Transverse colon (tissue), 4 donors: ENCODE results near the gene FAM118B. TPM values are rescaled to one million over a fixed set of nuclear protein-coding genes. Genes with fewer than 3 reads are reported as not detected.

Experiments used
- DNase-seq: peaks from one replicate; pipeline ENCODE4 v3.0.0-alpha.2; 2019
- H3K27ac ChIP-seq, 4 donors: fragments of 200-600 bp; sonication (generic); 2 replicates each; pipeline ENCODE4 v1.5.1; 2016 to 2018; ENCODE audit warnings: inconsistent platforms in 4 of 4
- H3K27me3 ChIP-seq: fragments of 200-600 bp; sonication (generic); 2 replicates; pipeline ENCODE4 v1.5.1; 2017; ENCODE audit warnings: inconsistent platforms
- H3K36me3 ChIP-seq, 4 donors: fragments of 200-600 bp; sonication (generic); 2 replicates each; pipeline ENCODE4 v1.5.1; 2017 to 2019; ENCODE audit warnings: inconsistent platforms in 4 of 4
- H3K4me1 ChIP-seq, 4 donors: fragments of 200-600 bp; sonication (generic); 2 replicates each; pipeline ENCODE4 v1.5.1; 2017 to 2020; ENCODE audit warnings: inconsistent platforms in 4 of 4
- H3K4me3 ChIP-seq, 4 donors: fragments of 200-600 bp; sonication (generic); 1 replicate in 1 of 4; 2 replicates in 3 of 4; pipeline versions ENCODE4 v1.5.1 to v1.6.1; 2017 to 2019; ENCODE audit warnings: inconsistent platforms in 4 of 4
- H3K9me3 ChIP-seq, 2 donors: fragments of 200-600 bp; sonication (generic); 2 replicates each; pipeline ENCODE4 v1.5.1; 2017 to 2019; ENCODE audit warnings: inconsistent platforms in 2 of 2
- EP300 ChIP-seq: sonication (generic); formaldehyde crosslinking; IDR thresholded peaks from one replicate; pipeline ENCODE4 v1.6.1; 2017; ENCODE audit warnings: antibody characterized with exemption, low read depth
- POLR2A ChIP-seq: fragments of 450-650 bp; IDR thresholded peaks from one replicate; pipeline ENCODE4 v1.6.1; 2016; ENCODE audit warnings: antibody characterized with exemption, mild to moderate bottlenecking, moderate library complexity
- POLR2AphosphoS5 ChIP-seq, 3 donors: sonication (generic); formaldehyde crosslinking; IDR thresholded peaks; one replicate each; pipeline ENCODE4 v1.6.1; 2016; ENCODE audit warnings: antibody characterized with exemption in 3 of 3
- WGBS, 2 donors: methylation state at CpG; one replicate each; pipeline ENCODE4 v1.1.5; 2018; ENCODE audit warnings: low coverage in 1 of 2; 5-methylcytosine and 5-hydroxymethylcytosine counted together
- in situ Hi-C, 4 donors: fragments of 200-750 bp; cut with MboI; loops; one replicate each; pipeline versions ENCODE4 v1.15.0 to v1.15.1; 2017; ENCODE audit warnings: low sequenced_read_pairs in 3 of 4, low pct_ligation_motif_present in 1 of 4, low pct_unique_long_range_greater_than_20kb in 1 of 4
- intact Hi-C: fragments of 100-400 bp; cut with DNase I; formaldehyde crosslinking; loops from one replicate; pipeline ENCODE4 v1.15.1; 2023; ENCODE audit warnings: low total_unique reads
- total RNA-seq, 4 donors: library from RNA; depleted of rRNA; stranded (reverse); fragments of >200 nt; gene quantifications; one replicate each; pipeline ENCODE4 v1.1.0, GENCODE V29; 2016
- TF ChIP-seq, protein P1 (sequence below), 5 experiments: fragments of 200-600 bp in 3 of 5; fragments of 450-650 bp in 2 of 5; sonication (generic) in 3 of 5; IDR thresholded peaks; 1 replicate in 2 of 5; 2 replicates in 3 of 5; pipeline ENCODE4 v1.5.1; 2016 to 2017; ENCODE audit warnings: antibody characterized with exemption in 5 of 5, inconsistent platforms in 3 of 5, mild to moderate bottlenecking in 2 of 5, moderate library complexity in 1 of 5

FAM118B gene
- total RNA-seq, 4 donors from 2014 or later = 13.7 to 54.5 (median 47.3) TPM

DNA sequence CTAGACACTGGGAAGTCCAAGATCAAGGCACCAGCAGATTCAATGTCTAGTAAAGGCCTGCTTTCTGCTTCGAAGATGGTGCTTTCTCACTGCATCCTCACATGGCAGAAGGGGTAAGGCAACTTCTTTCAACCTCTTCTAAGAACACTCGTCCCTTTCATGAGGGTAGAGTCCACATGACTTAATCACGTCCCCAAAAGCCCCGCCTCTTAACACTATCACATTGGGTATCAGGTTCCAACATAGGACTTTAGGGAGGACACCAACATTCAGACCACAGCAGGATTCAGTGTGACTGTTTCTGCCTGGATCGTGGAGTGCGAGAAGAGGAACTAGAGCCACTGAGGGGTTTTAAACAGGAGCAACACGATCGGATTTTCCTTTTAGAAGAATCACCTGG lies 67.6 kb downstream of the FAM118B start:
- Histone ChIP-seq H3K27me3 (no peaks in the 10 kb centered on the region), H3K4me3 (no peak overlapping the region), H3K27ac (no peak overlapping the region), H3K4me1 (peaks cover 5 to 20% (median 10%) of the 10 kb centered on the region in 4 donors), H3K9me3 (no peaks in the 10 kb centered on the region), H3K36me3 (no peaks in the 10 kb centered on the region)
- intact Hi-C loops (no loop called here), in situ Hi-C loops (no loop called here)
- DNase-seq = no peak
- no peak for TF ChIP-seq POLR2AphosphoS5 (IDR thresholded peaks at IDR 0.05)
- TF ChIP-seq, protein P1, sequence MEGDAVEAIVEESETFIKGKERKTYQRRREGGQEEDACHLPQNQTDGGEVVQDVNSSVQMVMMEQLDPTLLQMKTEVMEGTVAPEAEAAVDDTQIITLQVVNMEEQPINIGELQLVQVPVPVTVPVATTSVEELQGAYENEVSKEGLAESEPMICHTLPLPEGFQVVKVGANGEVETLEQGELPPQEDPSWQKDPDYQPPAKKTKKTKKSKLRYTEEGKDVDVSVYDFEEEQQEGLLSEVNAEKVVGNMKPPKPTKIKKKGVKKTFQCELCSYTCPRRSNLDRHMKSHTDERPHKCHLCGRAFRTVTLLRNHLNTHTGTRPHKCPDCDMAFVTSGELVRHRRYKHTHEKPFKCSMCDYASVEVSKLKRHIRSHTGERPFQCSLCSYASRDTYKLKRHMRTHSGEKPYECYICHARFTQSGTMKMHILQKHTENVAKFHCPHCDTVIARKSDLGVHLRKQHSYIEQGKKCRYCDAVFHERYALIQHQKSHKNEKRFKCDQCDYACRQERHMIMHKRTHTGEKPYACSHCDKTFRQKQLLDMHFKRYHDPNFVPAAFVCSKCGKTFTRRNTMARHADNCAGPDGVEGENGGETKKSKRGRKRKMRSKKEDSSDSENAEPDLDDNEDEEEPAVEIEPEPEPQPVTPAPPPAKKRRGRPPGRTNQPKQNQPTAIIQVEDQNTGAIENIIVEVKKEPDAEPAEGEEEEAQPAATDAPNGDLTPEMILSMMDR (IDR thresholded peaks at IDR 0.05) = no peak
- no peak for TF ChIP-seq POLR2A
- no peak for TF ChIP-seq EP300
- 80 to 94% methylated on average over 3 to 8 of the region's 8 CpGs for WGBS, 2 donors

DNA sequence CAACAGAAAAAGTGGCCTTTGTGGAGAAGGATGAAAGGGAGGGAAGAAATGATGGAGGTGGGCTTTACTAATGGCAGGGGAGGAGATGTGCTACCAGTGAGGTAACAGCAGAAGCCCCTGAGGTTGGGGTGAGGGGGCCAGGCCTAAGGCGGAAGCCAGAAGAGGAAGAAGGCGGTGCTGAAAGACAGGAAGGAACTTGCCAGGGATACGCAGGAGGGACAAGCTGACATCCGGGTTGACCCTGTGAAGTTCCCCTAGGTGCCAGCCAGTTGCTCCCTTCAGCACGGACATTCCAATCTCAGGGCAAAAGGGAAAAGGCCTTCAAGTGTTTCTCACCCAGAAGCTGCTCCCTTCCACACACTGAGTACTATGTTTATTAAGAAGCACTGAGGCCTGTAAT lies 69.0 kb downstream of the FAM118B start:
- DNase-seq = no peak
- H3K4me1 ChIP-seq = peaks cover 7 to 28% (median 15%) of the 10 kb centered on the region in 4 donors
- H3K4me3 ChIP-seq = no peak overlapping the region
- intact Hi-C loops = no loop called here
- in situ Hi-C loops = no loop called here
- no peaks in the 10 kb centered on the region for H3K9me3 ChIP-seq
- H3K36me3 ChIP-seq = no peaks in the 10 kb centered on the region
- no peak overlapping the region for H3K27ac ChIP-seq
- TF ChIP-seq, protein P1 (IDR thresholded peaks at IDR 0.05) = no peak
- TF ChIP-seq EP300 (no peak), POLR2AphosphoS5 (IDR thresholded peaks at IDR 0.05) (no peak), POLR2A (no peak)
- 77 to 83% methylated on average over 2 to 5 of the region's 5 CpGs for WGBS, 2 donors
- no peaks in the 10 kb centered on the region for H3K27me3 ChIP-seq

DNA sequence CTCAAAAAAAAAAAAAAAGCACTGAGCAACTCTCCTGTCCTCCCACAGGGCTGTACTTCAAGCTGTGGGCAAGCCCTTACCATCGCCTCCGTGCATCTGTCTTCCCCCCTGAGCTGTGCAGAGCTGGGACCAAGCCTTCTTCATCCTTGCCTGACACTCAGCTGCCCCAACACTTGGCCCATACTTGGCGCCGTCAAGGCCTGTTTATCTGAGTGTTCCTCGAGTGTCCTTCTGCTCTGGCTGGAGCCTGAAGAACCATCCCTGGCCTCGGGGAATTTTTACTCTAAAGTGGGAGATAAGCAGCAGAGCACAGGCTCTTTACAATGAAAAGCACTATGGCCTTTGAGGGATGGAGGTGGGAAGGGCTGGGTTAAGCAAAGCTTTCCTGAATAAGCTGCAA lies 69.7 kb downstream of the FAM118B start:
- Histone ChIP-seq H3K9me3 (no peaks in the 10 kb centered on the region), H3K4me1 (peaks cover 7 to 28% (median 15%) of the 10 kb centered on the region in 4 donors), H3K36me3 (no peaks in the 10 kb centered on the region), H3K4me3 (no peak overlapping the region), H3K27me3 (no peaks in the 10 kb centered on the region), H3K27ac (no peak overlapping the region)
- TF ChIP-seq POLR2AphosphoS5 (IDR thresholded peaks at IDR 0.05) (no peak), EP300 (no peak), POLR2A (no peak)
- TF ChIP-seq, protein P1 (IDR thresholded peaks at IDR 0.05) = no peak
- 81% methylated on average over 6 of the region's 6 CpGs; no CpG with 5 or more reads in 1 of the 2 donors for WGBS, 2 donors
- DNase-seq = no peak
- in situ Hi-C loops (no loop called here), intact Hi-C loops (no loop called here)

DNA sequence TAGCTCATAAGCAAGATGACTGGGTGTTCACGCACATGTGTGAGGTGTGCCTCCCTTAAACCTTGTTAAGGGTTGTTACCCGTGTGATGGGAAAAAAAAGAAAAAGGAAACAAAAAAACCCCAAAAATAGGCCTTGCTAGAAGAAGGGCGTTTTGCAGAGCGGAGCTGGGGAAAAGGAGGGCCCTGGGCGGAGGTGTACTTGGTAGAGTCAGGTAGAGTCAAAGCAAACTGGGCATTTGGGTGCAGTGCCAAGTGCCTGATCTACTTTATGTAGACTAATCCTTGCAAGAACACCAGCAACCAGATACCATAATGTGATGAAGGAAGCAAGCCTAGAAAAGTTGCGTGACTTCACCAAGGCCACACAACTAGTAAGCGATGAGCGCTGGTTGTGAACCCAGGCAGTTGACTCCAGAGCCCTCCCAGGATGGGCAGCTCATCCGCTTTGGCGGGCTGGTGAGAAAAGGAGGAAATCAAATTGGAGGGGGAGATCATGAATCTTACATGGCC lies 70.1 kb downstream of the FAM118B start:
- no peak for DNase-seq
- peak overlapping the region; percentile 92 to 94 (median 93) for H3K27ac ChIP-seq
- peaks cover 7 to 28% (median 15%) of the 10 kb centered on the region in 4 donors for H3K4me1 ChIP-seq
- no peaks in the 10 kb centered on the region for H3K27me3 ChIP-seq
- no peak for TF ChIP-seq POLR2A
- no peak for TF ChIP-seq POLR2AphosphoS5 (IDR thresholded peaks at IDR 0.05)
- TF ChIP-seq EP300 = no peak
- TF ChIP-seq, protein P1 (IDR thresholded peaks at IDR 0.05) = no peak
- H3K36me3 ChIP-seq = no peaks in the 10 kb centered on the region
- in situ Hi-C loops = no loop called here
- 95 to 96% methylated on average over 7 to 10 of the region's 10 CpGs for WGBS, 2 donors
- intact Hi-C loops = no loop called here
- peak overlapping the region in 2 of 4 donors; percentile 75 to 81 for H3K4me3 ChIP-seq
- no peaks in the 10 kb centered on the region for H3K9me3 ChIP-seq
